ENCODE measurements around the gene ABCC1. TPM values are rescaled to one million over a fixed set of nuclear protein-coding genes. Genes with fewer than 3 reads are reported as not detected.

Gene ABCC1
- total and polyA plus RNA-seq, 2 of the 8 experiments (the other 6 are each of a cell fraction or from before 2014, with no cell fraction given), result 42.6 to 66.8 TPM

- TF ChIP-seq SIN3A (conservative IDR thresholded peaks at IDR 0.05 in 1 of 2, IDR thresholded peaks at IDR 0.05 in 1 of 2; ENCODE audit: low read depth in 1 of 2, low read length in 2 of 2) (no peak), RNF2 (IDR thresholded peaks at IDR 0.05; ENCODE audit: borderline replicate concordance, low read depth, low read length, missing control alignments, poor library complexity, severe bottlenecking) (no peak), CBX5 (IDR thresholded peaks at IDR 0.05; ENCODE audit: low read depth, low read length) (no peak), SP4 (IDR thresholded peaks at IDR 0.05; ENCODE audit: low read length) (peak; percentile 45; the same call in 1 of the 2 replicates), E2F6 (IDR thresholded peaks at IDR 0.05) (no peak), YY1 (IDR thresholded peaks at IDR 0.05; ENCODE audit: low read depth, low read length) (peak; percentile 97), SRF (IDR thresholded peaks at IDR 0.05; ENCODE audit: low read depth, low read length) (no peak), ZNF274 (IDR thresholded peaks at IDR 0.05; ENCODE audit: borderline replicate concordance, extremely low read depth, low read length) (no peak), POLR2AphosphoS5 (IDR thresholded peaks at IDR 0.05; ENCODE audit: low read depth, low read length) (peak; percentile 83; the same call in 1 of the 2 replicates), TAF7 (optimal IDR thresholded peaks at IDR 0.05; ENCODE audit: borderline replicate concordance, low read depth, low read length) (peak; percentile 98), SP1 (IDR thresholded peaks at IDR 0.05; ENCODE audit: low read depth, low read length) (peak; percentile 13; the same call in 1 of the 2 replicates)
These were observed 21.5 kb downstream of the ABCC1 start (continued) for GRCh38 chr16:15970743-15971439.
